CD8-positive, alpha-beta memory T cell (primary cell): ENCODE results near the gene LENEP. TPM values are rescaled to one million over a fixed set of nuclear protein-coding genes. Genes with fewer than 3 reads are reported as not detected.
"Not testable (repeated sequence)": the region's sequence is repeated elsewhere in the genome, so short reads cannot be mapped to it uniquely, and the experiment has no call there.

Experiments used
- CTCF ChIA-PET: fragments of 350-600 bp; sonication (Branson Sonifier 250); formaldehyde crosslinking; loops from one replicate; lab custom pipeline; 2021; ENCODE audit warnings: antibody characterized with exemption; lab: Charles Lee
- POLR2A ChIA-PET: fragments of 350-600 bp; sonication (Branson Sonifier 250); formaldehyde crosslinking; loops from one replicate; lab custom pipeline; 2021; ENCODE audit warnings: antibody characterized with exemption; lab: Charles Lee
- DNase-seq, 5 donors: peaks; one replicate each; pipeline versions ENCODE4 v3.0.0 to v3.0.0-alpha.2; 2020 to 2022; ENCODE audit warnings: mixed read lengths in 1 of 5
- H3K27ac ChIP-seq: one replicate; pipeline ENCODE4 v1.7.0; 2013; ENCODE audit warnings: low read depth, mild to moderate bottlenecking, low read length, moderate library complexity
- H3K27me3 ChIP-seq: 2 replicates; pipeline ENCODE4 v1.7.0; 2013; ENCODE audit warnings: low read length, mild to moderate bottlenecking; ENCODE audit not compliant: insufficient read depth, poor library complexity, severe bottlenecking
- H3K36me3 ChIP-seq: 2 replicates; pipeline ENCODE4 v1.7.0; 2013; ENCODE audit warnings: mild to moderate bottlenecking, low read length, moderate library complexity; ENCODE audit not compliant: insufficient read depth
- H3K4me1 ChIP-seq: 2 replicates; pipeline ENCODE4 v1.7.0; 2013; ENCODE audit warnings: mild to moderate bottlenecking, low read length, moderate library complexity; ENCODE audit not compliant: insufficient read depth
- H3K4me3 ChIP-seq: 2 replicates; pipeline ENCODE4 v1.7.0; 2013; ENCODE audit warnings: mild to moderate bottlenecking, low read length
- H3K9me3 ChIP-seq: 2 replicates; pipeline ENCODE4 v1.7.0; 2013; ENCODE audit warnings: mild to moderate bottlenecking, low read length
- H3K27ac Mint-ChIP-seq, 8 donors: one replicate each; pipeline ENCODE4 v1.8.0; 2020 to 2021; ENCODE audit warnings: mixed read lengths in 8 of 8, mild to moderate bottlenecking in 6 of 8, inconsistent platforms in 3 of 8, moderate library complexity in 3 of 8
- H3K27me3 Mint-ChIP-seq, 2 donors: one replicate each; pipeline ENCODE4 v1.8.0; 2020 to 2021; ENCODE audit warnings: mixed read lengths in 2 of 2, mild to moderate bottlenecking in 1 of 2, moderate library complexity in 1 of 2
- H3K36me3 Mint-ChIP-seq, 3 donors: one replicate each; pipeline ENCODE4 v1.8.0; 2020 to 2021; ENCODE audit warnings: mixed read lengths in 3 of 3, inconsistent platforms in 1 of 3, mild to moderate bottlenecking in 1 of 3
- H3K4me1 Mint-ChIP-seq, 3 donors: one replicate each; pipeline ENCODE4 v1.8.0; 2020 to 2021; ENCODE audit warnings: mixed read lengths in 3 of 3, inconsistent platforms in 1 of 3, mild to moderate bottlenecking in 1 of 3
- H3K4me3 Mint-ChIP-seq, 7 donors: one replicate each; pipeline ENCODE4 v1.8.0; 2020 to 2021; ENCODE audit warnings: mixed read lengths in 7 of 7, mild to moderate bottlenecking in 6 of 7, moderate library complexity in 4 of 7, inconsistent platforms in 2 of 7
- H3K9me3 Mint-ChIP-seq, 5 donors: one replicate each; pipeline ENCODE4 v1.8.0; 2020 to 2022; ENCODE audit warnings: mixed read lengths in 5 of 5, mild to moderate bottlenecking in 3 of 5, moderate library complexity in 2 of 5, inconsistent platforms in 1 of 5
- polyA plus RNA-seq: library from polyadenylated mRNA; unstranded; fragments of 300-500 nt; fragmentation: Illumina TruSeq; gene quantifications from one replicate; pipeline ENCODE4 v1.2.3, GENCODE V29; 2021
- total RNA-seq, 2 experiments: library from RNA; stranded (reverse); gene quantifications; one replicate each; pipeline ENCODE4 v1.2.3, GENCODE V29; 2021

LENEP gene
- total and polyA plus RNA-seq, 3 experiments from 2014 or later: 0.62 to 0.72 TPM; not detected in 1

- H3K36me3 Mint-ChIP-seq, DNase-seq, H3K4me3 ChIP-seq, H3K27me3 Mint-ChIP-seq, H3K36me3 ChIP-seq, H3K27me3 ChIP-seq, POLR2A ChIA-PET, H3K9me3 Mint-ChIP-seq, H3K4me3 Mint-ChIP-seq, H3K9me3 ChIP-seq, H3K27ac ChIP-seq: not testable (repeated sequence)
- H3K4me1 Mint-ChIP-seq: peaks cover 4 to 10% (median 6%) of the 10 kb centered on the region in 3 donors
- peak overlapping the region in 3 of 8 donors; percentile 17 to 37 (median 22) for H3K27ac Mint-ChIP-seq
- CTCF ChIA-PET: interaction anchor here (1.1 to 8.7 kb wide), 4 partner anchors 16 to 73 kb away, joined by 3 to 54 read pairs (median 6); partner anchors contain the start of genes ADAM15, PBXIP1 and PYGO2
- H3K4me1 ChIP-seq: peaks cover 23% of the 10 kb centered on the region
Measured at GRCh38 chr1:154977762-154978161, 15.6 kb upstream of the LENEP start.

- Histone ChIP-seq H3K4me1 (peaks cover 18% of the 10 kb centered on the region), H3K27ac (no peak overlapping the region), H3K9me3 (no peaks in the 10 kb centered on the region), H3K27me3 (no peaks in the 10 kb centered on the region), H3K4me3 (no peak overlapping the region), H3K36me3 (no peaks in the 10 kb centered on the region)
- peaks cover 0 to 7% (median 4%) of the 10 kb centered on the region in 3 donors for H3K4me1 Mint-ChIP-seq
- H3K27ac Mint-ChIP-seq: no peak overlapping the region
- CTCF ChIA-PET: interaction anchor here (1.1 to 8.7 kb wide), 4 partner anchors 21 to 73 kb away, joined by 3 to 54 read pairs (median 6); partner anchors contain the start of genes ADAM15 and PBXIP1
- H3K36me3 Mint-ChIP-seq: peaks cover 0 to 8% (median 5%) of the 10 kb centered on the region in 3 donors
- H3K27me3 Mint-ChIP-seq: no peaks in the 10 kb centered on the region
- H3K4me3 Mint-ChIP-seq: no peak overlapping the region
- H3K9me3 Mint-ChIP-seq: no peaks in the 10 kb centered on the region
- DNase-seq: no peak
- POLR2A ChIA-PET: no interaction called here
Measured at GRCh38 chr1:154978360-154978759, 15.0 kb upstream of the LENEP start.

GRCh38 chr1:154982341-154982740, 11.0 kb upstream of the LENEP start:
- Histone ChIP-seq H3K27ac (peak overlapping the region; percentile 47), H3K9me3 (no peaks in the 10 kb centered on the region), H3K36me3 (no peaks in the 10 kb centered on the region), H3K27me3 (no peaks in the 10 kb centered on the region), H3K4me3 (peak overlapping the region; percentile 45), H3K4me1 (peaks cover 15% of the 10 kb centered on the region)
- ChIA-PET POLR2A (interaction anchor here (1.6 to 2.0 kb wide), 4 partner anchors 9 to 27 kb away, joined by 10 to 30 read pairs (median 14); partner anchors contain the start of genes CKS1B, PBXIP1 and PYGO2), CTCF (interaction anchor here (1.3 to 8.4 kb wide), 10 partner anchors 10 to 70 kb away, joined by 3 to 74 read pairs (median 6); partner anchors contain the start of genes ADAM15, PMVK and ZBTB7B)
- H3K4me3 Mint-ChIP-seq: no peak overlapping the region
- no peak for DNase-seq
- H3K27me3 Mint-ChIP-seq: no peaks in the 10 kb centered on the region
- no peak overlapping the region for H3K27ac Mint-ChIP-seq
- H3K9me3 Mint-ChIP-seq: no peaks in the 10 kb centered on the region
- peaks cover 0 to 14% (median 5%) of the 10 kb centered on the region in 3 donors for H3K36me3 Mint-ChIP-seq
- H3K4me1 Mint-ChIP-seq: peaks cover 0 to 9% (median 7%) of the 10 kb centered on the region in 3 donors

GRCh38 chr1:154982897-154983648, 10.3 kb upstream of the LENEP start, which contains the start of gene FLAD1:
TSS of gene FLAD1 (plus strand) at chr1:154983344. CDS start at chr1:154983695, 351 bp downstream.
- peak within 1 kb of the TSS in 3 of 8 donors; percentile 61 to 95 (median 62) for H3K27ac Mint-ChIP-seq
- POLR2A ChIA-PET: interaction anchor here (0.6 to 2.5 kb wide), 9 partner anchors 9 to 190 kb away, joined by 3 to 30 read pairs (median 7); partner anchors contain the start of genes CKS1B, KRTCAP2, LENEP and PBXIP1
- peak; percentile 92 to 97 (median 96) for DNase-seq
- H3K9me3 ChIP-seq: no peaks in the 10 kb centered on the region
- CTCF ChIA-PET: interaction anchor here (0.8 to 8.4 kb wide), 13 partner anchors 8 to 102 kb away, joined by 3 to 74 read pairs (median 6); partner anchors contain the start of genes ADAM15, CKS1B, PMVK and ZBTB7B
- peaks cover 15% of the 10 kb centered on the region for H3K4me1 ChIP-seq
- H3K27me3 Mint-ChIP-seq: no peaks in the 10 kb centered on the region
- no peaks in the 10 kb centered on the region for H3K27me3 ChIP-seq
- H3K9me3 Mint-ChIP-seq: no peaks in the 10 kb centered on the region
- H3K36me3 ChIP-seq: peaks cover 7% of the 10 kb centered on the region
- no peak within 1 kb of the TSS for H3K4me3 Mint-ChIP-seq
- peaks cover 0 to 19% (median 2%) of the 10 kb centered on the region in 3 donors for H3K36me3 Mint-ChIP-seq
- H3K4me1 Mint-ChIP-seq: peaks cover 0 to 9% (median 2%) of the 10 kb centered on the region in 3 donors
- H3K4me3 ChIP-seq: peak within 1 kb of the TSS; percentile 78
- peak within 1 kb of the TSS; percentile 76 for H3K27ac ChIP-seq

GRCh38 chr1:154983776-154984466, 9.5 kb upstream of the LENEP start:
- Mint-ChIP-seq H3K4me3 (no peak overlapping the region), H3K27ac (peak overlapping the region in 4 of 8 donors; percentile 22 to 95 (median 62)), H3K27me3 (no peaks in the 10 kb centered on the region), H3K9me3 (no peaks in the 10 kb centered on the region), H3K4me1 (peaks cover 3 to 10% (median 8%) of the 10 kb centered on the region in 3 donors), H3K36me3 (peaks cover under 1 to 25% (median 3%) of the 10 kb centered on the region in 3 donors)
- Histone ChIP-seq H3K9me3 (no peaks in the 10 kb centered on the region), H3K27me3 (no peaks in the 10 kb centered on the region), H3K4me3 (peak overlapping the region; percentile 78), H3K36me3 (peaks cover 14% of the 10 kb centered on the region), H3K27ac (peak overlapping the region; percentile 76), H3K4me1 (peaks cover 15% of the 10 kb centered on the region)
- ChIA-PET CTCF (interaction anchor here (0.8 to 8.4 kb wide), 13 partner anchors 8 to 101 kb away, joined by 3 to 74 read pairs (median 6); partner anchors contain the start of genes ADAM15, CKS1B, PMVK and ZBTB7B), POLR2A (interaction anchor here (0.6 to 2.5 kb wide), 9 partner anchors 10 to 189 kb away, joined by 3 to 30 read pairs (median 7); partner anchors contain the start of genes CKS1B, KRTCAP2, LENEP and PBXIP1)
- peak in 1 of 5 donors; percentile 43 for DNase-seq

- POLR2A ChIA-PET, H3K27me3 Mint-ChIP-seq: not testable (repeated sequence)
Measured at GRCh38 chr1:154986736-154987135, 6.7 kb upstream of the LENEP start.

GRCh38 chr1:154987326-154987725, 6.1 kb upstream of the LENEP start:
- DNase-seq: peak in 1 of 5 donors; percentile 29
- H3K4me3 ChIP-seq: no peak overlapping the region
- H3K4me1 Mint-ChIP-seq: peaks cover 14 to 23% (median 14%) of the 10 kb centered on the region in 3 donors
- H3K27me3 ChIP-seq: no peaks in the 10 kb centered on the region
- peaks cover 4 to 44% (median 5%) of the 10 kb centered on the region in 3 donors for H3K36me3 Mint-ChIP-seq
- H3K27ac Mint-ChIP-seq: no peak overlapping the region
- H3K36me3 ChIP-seq: peaks cover 25% of the 10 kb centered on the region
- no peak overlapping the region for H3K27ac ChIP-seq
- CTCF ChIA-PET: interaction anchor here (0.8 to 8.4 kb wide), 5 partner anchors 11 to 206 kb away, joined by 3 to 74 read pairs (median 3); partner anchors contain the start of genes PMVK and ZBTB7B
- no peaks in the 10 kb centered on the region for H3K27me3 Mint-ChIP-seq
- POLR2A ChIA-PET: no interaction called here
- peaks cover 18% of the 10 kb centered on the region for H3K4me1 ChIP-seq
- H3K9me3 ChIP-seq: no peaks in the 10 kb centered on the region
- no peak overlapping the region for H3K4me3 Mint-ChIP-seq
- no peaks in the 10 kb centered on the region for H3K9me3 Mint-ChIP-seq

More at GRCh38 chr1:154986736-154987135, 6.7 kb upstream of the LENEP start:
- H3K27me3 ChIP-seq, H3K27ac ChIP-seq, H3K27ac Mint-ChIP-seq, H3K9me3 ChIP-seq, H3K4me3 ChIP-seq, H3K4me3 Mint-ChIP-seq, H3K9me3 Mint-ChIP-seq: not testable (repeated sequence)
- Histone ChIP-seq H3K36me3 (peaks cover 25% of the 10 kb centered on the region), H3K4me1 (peaks cover 19% of the 10 kb centered on the region)
- H3K36me3 Mint-ChIP-seq: peaks cover 4 to 43% (median 5%) of the 10 kb centered on the region in 3 donors
- CTCF ChIA-PET: interaction anchor here (0.8 to 8.4 kb wide), 5 partner anchors 12 to 207 kb away, joined by 3 to 74 read pairs (median 3); partner anchors contain the start of genes PMVK and ZBTB7B
- peaks cover 14 to 23% (median 14%) of the 10 kb centered on the region in 3 donors for H3K4me1 Mint-ChIP-seq
- peak in 1 of 5 donors; percentile 1 for DNase-seq
